ENCODE measurements around the gene PHF2.
"Not testable (repeated sequence)": the region's sequence is repeated elsewhere in the genome, so short reads cannot be mapped to it uniquely, and the experiment has no call there.

Gene PHF2

GRCh38 chr9:93669116-93669957 lies 93.0 kb downstream of the PHF2 start:
- DNase-seq = no peak

- no peak for DNase-seq
Observed at GRCh38 chr9:93669958-93670207, 93.5 kb downstream of the PHF2 start.

DNA sequence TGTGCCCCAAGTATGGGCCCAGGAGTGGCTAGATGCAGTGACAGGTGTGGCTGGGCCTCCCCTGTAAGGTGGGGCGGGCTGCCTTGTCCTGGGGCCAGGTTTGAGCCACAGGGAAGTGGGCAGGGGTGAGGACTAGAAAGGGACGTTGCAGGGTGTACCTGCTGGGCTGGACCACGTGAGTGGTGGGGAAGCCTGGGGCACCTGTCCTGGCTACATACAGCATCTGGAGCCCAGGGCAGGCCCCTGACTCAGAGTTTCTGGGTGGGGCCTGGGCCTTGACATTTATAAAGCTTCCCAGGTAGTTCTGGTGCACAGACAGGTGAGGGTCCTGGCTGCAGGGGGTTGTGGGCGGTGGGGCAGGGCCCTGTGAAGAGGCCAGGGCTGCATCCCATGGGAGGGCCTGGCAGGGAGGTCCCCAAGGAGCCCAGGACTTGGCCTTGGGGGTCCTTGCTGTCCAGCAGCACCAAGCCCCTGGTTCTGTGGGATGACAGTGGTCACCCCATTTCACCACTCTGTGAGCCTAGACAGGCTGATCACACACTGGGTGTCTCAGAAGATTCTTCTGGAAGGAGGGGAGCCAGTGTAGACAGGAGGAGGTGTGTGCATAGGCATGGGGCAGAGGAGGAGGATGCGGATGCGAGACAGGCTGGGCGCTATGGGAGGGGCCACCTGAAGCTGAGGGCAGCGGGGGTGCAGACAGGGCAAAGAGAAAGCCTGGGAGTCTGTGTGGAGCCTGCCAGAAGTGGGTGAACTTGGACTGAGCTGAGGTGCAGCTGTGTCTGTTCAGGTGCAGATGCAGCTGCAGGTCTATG lies 94.0 kb downstream of the PHF2 start:
- no peak for DNase-seq

DNA sequence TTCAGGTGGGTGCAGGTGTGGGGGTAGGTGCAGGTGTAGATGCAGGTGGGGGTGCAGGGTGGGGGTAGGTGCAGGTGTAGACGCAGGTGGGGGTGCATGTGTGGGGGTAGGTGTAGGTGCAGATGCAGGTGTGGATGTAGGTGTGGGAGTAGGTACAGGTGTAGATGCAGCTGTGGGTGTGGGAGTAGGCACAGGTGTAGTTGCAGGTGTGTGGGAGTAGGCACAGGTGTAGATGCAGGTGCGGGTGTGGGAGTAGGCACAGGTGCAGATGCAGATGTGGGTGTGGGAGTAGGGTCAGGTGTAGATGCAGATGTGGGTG lies 94.6 kb downstream of the PHF2 start:
- DNase-seq = no peak

DNA sequence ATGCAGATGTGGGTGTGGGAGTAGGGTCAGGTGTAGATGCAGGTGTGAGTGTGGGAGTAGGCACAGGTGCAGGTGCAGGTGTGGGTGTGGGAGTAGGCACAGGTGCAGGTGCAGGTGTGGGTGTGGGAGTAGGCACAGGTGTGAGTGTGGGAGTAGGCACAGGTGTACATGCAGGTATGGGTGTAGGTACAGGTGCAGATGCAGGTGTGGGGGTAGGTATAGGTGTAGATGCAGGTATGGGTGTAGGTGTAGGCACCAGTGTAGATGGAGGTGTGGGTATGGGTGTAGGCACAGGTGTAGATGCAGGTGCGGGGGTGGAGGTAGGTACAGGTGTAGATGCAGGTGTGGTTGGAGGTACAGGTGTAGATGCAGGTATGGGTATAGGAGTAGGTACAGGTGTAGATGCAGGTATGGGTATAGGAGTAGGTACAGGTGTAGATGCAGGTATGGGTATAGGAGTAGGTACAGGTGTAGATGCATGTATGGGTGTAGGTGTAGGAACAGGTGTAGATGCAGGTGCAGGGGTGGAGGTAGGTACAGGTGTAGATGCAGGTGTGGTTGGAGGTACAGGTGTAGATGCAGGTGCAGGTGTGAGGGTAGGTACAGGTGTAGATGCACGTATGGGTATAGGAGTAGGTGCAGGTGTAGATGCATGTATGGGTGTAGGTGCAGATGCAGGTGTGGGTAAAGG lies 96.1 kb downstream of the PHF2 start:
- DNase-seq = not testable (repeated sequence)

DNA sequence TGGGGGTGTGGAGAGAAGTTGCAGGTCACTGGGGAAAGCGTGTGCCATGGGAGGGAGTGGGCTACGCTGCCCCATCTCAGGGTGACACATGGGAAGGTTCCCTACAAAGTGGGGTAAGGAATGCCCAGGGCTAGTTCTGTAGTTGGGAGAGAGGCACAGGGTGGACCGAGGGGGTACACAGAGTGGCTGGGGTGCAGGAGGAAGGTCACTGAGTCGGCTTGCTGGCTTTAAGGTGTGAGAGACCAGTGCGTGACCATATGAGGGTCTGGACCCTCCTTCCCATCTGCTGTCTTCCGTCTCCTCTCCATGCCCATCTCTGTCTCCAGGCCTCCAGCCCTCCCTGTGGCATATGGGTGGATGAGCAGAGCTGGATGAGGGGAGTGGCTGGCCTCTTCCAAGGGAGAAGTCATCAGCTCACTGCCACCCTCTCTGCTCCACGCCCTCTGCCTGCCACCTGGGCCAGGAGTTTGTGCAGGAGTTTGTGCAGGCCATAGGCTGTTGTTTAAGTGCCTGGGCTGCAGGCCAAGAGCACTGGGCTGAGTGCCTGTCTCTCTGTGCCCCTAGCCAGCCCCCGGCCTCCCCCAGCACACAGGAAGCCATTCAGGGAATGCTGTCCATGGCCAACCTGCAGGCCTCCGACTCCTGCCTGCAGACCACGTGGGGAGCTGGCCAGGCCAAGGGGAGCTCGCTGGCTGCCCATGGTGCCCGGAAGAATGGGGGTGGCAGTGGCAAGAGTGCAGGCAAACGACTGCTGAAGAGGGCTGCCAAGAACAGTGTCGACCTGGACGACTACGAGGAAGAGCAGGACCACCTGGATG lies 96.8 kb downstream of the PHF2 start:
- no peak for DNase-seq

DNA sequence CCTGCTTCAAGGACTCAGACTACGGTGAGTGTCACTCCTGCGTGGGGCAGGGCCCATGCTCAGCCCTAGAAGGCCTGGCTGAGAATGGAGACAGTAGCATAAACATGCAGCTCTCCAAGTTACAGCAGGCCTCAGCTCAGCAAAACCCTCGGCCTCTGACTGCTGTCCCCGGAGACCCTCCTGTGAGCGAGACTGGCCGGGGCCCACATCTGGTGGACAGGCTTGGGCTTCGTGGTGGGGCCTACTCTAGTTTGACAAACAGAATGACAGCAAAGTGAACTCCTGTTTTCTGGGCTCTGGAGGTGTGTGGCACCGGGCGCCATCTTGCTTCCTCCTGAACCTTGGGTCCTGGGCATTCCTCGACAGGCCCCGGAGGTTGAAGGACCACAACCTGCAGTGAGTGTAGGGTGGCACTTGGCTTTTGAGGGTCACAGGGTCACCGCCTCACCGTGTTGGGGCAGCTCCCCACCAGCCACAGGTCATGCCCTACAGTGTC lies 97.5 kb downstream of the PHF2 start:
- no peak for DNase-seq

GRCh38 chr9:93674580-93675335 lies 98.4 kb downstream of the PHF2 start:
- DNase-seq = no peak

- no peak for DNase-seq
Observed at GRCh38 chr9:93675336-93676150, 99.2 kb downstream of the PHF2 start.

DNA sequence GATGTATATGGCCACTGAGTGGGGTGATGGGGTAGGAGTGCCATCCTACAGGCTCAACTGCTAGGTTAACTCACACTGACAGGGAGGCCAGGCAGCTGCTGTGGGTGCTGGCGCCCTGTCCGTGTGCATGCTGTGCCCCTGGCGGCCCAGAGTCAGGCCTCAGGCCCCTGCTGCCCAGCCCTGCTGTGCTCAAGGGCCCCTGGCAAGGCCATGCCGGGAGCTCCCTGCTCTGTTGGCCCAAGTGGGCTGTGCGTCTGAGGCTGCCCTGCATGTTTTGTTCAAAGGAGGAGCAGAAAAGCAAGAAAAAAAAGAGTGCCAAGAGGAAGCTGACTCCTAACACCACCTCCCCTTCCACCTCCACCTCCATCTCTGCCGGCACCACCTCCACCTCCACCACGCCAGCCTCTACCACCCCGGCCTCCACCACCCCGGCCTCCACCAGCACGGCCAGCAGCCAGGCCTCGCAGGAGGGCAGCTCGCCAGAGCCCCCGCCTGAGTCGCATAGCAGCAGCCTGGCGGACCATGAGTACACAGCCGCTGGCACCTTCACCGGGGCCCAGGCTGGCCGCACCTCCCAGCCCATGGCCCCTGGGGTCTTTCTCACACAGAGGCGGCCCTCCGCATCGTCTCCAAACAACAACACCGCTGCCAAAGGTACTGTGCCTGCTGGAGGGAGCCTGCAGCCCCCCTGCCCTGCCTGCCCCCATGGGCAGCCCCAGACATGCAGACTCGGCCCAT lies 100.1 kb downstream of the PHF2 start:
- no peak for DNase-seq

DNA sequence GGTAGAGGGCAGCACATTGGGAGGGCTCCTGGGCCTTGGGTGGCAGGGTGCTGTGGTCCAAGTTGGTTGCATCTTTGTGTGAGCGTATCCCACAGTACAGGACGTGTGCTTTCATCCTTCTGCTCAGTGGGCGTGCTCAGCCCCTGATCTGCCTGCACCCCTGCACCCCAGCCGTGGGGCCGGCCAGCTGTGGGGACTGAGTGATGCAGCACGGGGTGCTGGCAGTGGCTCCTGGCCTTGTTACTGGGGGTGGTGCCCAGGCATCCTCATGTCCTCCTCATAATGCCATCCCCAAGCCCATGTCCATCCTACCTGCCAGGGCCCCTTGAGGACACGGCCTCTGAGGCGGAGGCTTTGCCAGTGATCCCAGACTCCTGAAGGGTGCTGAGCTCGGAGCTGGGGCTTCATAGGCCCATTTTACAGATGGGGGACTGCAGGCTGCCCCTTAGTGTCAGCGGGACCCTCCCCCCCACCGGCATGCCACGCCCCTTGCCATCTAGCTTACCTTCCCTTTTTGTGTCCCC lies 100.7 kb downstream of the PHF2 start:
- DNase-seq = no peak

DNA sequence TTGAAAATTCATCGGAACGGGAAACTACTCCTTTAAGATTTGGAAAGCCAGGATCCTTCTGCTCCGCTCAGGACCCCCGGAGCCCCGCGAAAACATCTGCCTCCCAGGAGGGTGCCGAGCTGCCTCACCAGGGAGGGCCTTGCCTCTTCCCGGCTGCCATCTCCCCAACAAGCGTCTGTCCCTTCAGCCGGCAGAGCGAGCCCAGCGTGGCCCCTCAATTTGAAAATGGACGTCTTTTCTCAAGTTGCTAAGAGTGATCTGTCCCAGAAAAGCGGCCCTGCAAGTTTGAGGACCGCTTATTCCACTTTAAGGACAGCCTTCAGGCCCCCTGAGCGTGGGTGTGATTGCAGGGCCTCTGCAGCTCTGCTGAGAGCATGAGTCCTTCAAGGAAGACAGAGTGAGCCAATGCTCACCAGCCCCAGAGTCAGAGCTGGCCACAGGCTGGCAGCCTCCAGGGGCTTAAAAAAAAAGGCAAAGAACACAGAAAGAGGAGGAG lies 101.3 kb downstream of the PHF2 start:
- DNase-seq = no peak

DNA sequence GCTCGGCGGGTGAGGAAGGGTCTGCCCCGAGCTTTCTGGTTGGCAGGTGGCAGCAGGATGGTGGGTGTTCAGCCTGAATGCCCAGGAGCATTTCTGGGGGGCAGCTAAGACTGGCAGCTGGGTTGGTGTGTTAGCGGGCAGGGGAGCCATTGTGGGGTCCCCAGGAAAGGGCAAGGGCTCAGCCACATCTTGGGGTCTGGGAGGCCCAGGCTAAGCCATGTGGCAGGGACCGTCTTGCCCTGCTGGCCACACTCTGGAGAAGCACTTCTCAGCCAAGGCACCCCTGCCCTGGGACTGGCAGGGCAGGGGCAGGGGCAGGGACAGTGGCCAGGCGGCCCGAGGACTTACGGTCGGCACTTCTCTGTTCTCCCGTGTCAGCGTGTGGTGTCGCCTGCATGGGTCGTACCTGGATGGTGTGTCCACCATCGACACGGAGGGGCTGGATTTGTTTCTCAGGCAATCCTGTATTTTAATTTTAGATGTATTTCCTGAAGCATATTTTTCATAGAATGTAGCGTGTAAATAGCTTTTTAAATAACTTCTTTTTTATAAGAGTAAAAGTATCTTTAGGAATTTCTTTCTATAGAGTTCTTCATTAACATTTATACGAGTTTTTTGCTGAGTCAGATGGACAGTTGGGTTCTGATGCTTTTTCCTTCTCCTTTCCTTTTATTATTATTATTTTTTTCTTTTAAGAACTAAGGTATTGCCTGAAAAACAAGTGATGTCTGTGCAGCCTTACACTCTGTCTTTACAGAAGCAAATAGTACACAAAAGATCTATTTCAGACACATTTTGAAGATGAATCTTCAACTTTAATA lies 102.0 kb downstream of the PHF2 start:
- no peak for DNase-seq

DNA sequence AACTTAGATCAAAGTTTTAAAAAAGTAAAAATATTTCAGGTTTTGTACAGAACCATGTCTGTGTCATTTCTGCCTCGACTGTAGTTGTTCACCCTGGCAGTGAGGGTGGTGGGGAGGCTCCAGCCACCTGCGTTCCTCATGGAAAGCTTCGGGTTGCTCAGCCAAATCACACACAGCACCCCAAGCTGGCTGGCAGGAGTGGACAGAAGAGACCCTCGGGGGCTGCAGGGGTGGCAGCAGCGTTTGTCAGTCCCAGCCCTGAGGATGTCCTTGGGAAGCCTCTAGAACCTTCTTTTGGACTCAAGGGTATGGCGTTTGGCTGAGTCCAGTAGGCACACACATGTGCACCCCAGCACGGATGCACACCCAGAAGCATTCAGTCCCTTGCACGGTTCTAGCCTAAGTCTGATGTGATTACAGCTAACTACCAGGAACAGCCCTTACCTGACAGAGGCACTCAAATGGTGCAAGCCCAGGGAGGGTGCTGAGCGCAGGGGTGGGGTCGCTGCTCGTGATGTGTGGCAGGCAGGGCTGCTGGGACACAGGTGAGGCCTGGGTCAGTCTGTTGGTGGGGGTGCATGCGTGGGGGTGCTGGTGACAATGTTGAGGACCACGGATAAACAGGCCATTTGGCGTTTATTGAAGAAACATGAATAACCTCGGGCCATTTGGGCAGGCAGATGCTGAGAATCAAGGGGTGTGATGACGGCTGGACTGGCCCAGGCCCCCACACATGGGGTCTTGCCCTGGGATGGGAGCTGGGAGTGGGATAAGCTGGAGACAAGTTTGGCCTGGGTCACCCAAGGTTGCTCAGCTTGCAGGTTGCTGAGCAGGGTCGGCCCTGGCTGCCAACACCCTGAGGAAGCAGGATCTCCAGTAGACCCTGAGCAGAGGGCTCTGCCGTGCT lies 103.4 kb downstream of the PHF2 start:
- DNase-seq = no peak

DNA sequence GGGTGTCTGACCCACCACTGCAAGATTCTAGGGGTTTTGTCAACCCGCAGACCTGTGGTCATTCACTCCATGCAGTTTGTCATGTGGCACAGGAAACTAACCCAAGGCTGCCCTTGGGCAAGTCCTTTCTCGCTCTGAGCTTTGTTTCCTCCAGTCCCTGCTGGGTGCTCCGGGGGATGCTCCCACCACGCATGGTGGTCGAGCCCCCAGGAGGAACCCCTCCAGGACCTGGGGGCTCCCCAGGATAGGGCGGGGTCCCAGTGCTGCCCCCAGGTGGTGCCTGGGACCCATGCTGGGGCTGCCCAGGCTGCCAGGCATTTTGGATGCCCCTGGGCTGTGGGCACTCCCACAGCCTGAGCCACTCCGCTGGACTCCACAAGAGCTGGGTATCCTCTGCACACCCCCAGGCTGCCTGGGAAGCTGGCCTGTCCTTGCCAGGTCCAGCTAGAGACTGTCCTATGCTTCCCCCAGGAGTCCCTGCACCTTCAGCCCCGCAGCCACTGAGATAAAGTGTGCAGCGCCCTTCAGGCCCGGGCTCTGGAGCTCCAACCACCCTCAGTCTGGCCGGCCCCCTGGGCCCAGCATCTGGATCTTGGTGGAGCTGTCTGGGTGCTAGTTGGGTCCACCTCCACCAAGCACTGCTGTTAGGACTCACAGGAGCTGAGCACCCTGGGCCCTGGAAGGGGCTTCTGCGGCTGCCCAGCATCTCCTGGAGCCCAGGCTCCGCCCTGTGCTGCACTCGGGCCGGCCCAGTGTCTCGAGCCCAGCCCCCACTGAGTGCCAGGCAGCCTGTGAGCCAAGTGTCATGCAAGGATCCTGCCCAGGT lies 104.3 kb downstream of the PHF2 start:
- no peak for DNase-seq

- no peak for DNase-seq
Observed at GRCh38 chr9:93681269-93682154, 105.1 kb downstream of the PHF2 start.

Measured in OCI-M1 (cell line).